SK-N-SH (cell line): ENCODE measurements around the gene MYO1D. TPM values are rescaled to one million over a fixed set of nuclear protein-coding genes. Genes with fewer than 3 reads are reported as not detected.

Experiments used
- CTCF ChIA-PET: fragments of 300-600, 350-600 bp; formaldehyde crosslinking; extraction: SDS; loops from one replicate; lab custom pipeline; 2021; lab: Yijun Ruan, JAX
- POLR2A ChIA-PET: fragments of 350-600 bp; sonication (Branson Sonifier 250); formaldehyde crosslinking; extraction: SDS; loops from one replicate; lab custom pipeline; 2020; ENCODE audit warnings: antibody characterized with exemption, inconsistent platforms; lab: Yijun Ruan, JAX
- DNase-seq: peaks from one replicate; pipeline ENCODE4 v3.0.0; 2012
- H2AFZ ChIP-seq: fragments of 200-600 bp; sonication (generic); 2 replicates; pipeline ENCODE4 v1.8.1; 2016; ENCODE audit warnings: antibody characterized with exemption, mild to moderate bottlenecking, low read depth
- H3F3A ChIP-seq: fragments of 200-600 bp; sonication (generic); replicated peaks from 2 replicates; pipeline ENCODE3; 2016; ENCODE audit warnings: antibody characterized with exemption, mild to moderate bottlenecking; ENCODE audit not compliant: insufficient read depth
- H3K27ac ChIP-seq, 2 experiments: fragments of 200-500 bp in 1 of 2; fragments of 200-600 bp in 1 of 2; sonication (Bioruptor generic) in 1 of 2; sonication (generic), shearing (Covaris generic) in 1 of 2; 2 replicates each; pipeline versions ENCODE4 v1.5.1 to v1.6.1; 2014 to 2016; ENCODE audit warnings: low read depth in 2 of 2, inconsistent platforms in 1 of 2, low read length in 1 of 2, mild to moderate bottlenecking in 1 of 2, mixed read lengths in 1 of 2
- H3K27me3 ChIP-seq: fragments of 200-600 bp; sonication (generic), shearing (Covaris generic); 2 replicates; pipeline ENCODE4 v1.6.1; 2016; ENCODE audit warnings: mixed run types; ENCODE audit not compliant: insufficient read depth
- H3K36me3 ChIP-seq, 2 experiments: fragments of 200-500 bp in 1 of 2; fragments of 200-600 bp in 1 of 2; sonication (Bioruptor generic) in 1 of 2; sonication (generic) in 1 of 2; replicated peaks in 1 of 2; 2 replicates each; pipeline versions ENCODE3 to v1.5.1; 2014 to 2016; ENCODE audit warnings: low read length in 1 of 2, mild to moderate bottlenecking in 1 of 2; ENCODE audit not compliant: insufficient read depth in 2 of 2, control insufficient read depth in 1 of 2
- H3K4me1 ChIP-seq, 2 experiments: fragments of 200-500 bp in 1 of 2; fragments of 200-600 bp in 1 of 2; sonication (Bioruptor generic) in 1 of 2; sonication (generic), shearing (Covaris generic) in 1 of 2; 2 replicates each; pipeline versions ENCODE4 v1.5.1 to v1.6.1; 2014 to 2016; ENCODE audit warnings: low read depth in 1 of 2, low read length in 1 of 2, mixed run types in 1 of 2; ENCODE audit not compliant: insufficient read depth in 2 of 2, control insufficient read depth in 1 of 2
- H3K4me2 ChIP-seq: fragments of 200-600 bp; sonication (generic), shearing (Covaris generic); 2 replicates; pipeline ENCODE4 v1.6.1; 2017; ENCODE audit warnings: mixed run types
- H3K4me3 ChIP-seq, 2 experiments: fragments of 200-500 bp in 1 of 2; fragments of 200-600 bp in 1 of 2; sonication (Bioruptor generic) in 1 of 2; sonication (generic), shearing (Covaris generic) in 1 of 2; 2 replicates each; pipeline versions ENCODE4 v1.5.1 to v1.8.1; 2014 to 2016; ENCODE audit warnings: low read depth in 2 of 2, inconsistent platforms in 1 of 2, low read length in 1 of 2, mild to moderate bottlenecking in 1 of 2, mixed read lengths in 1 of 2, moderate library complexity in 1 of 2
- H3K79me2 ChIP-seq: fragments of 200-600 bp; sonication (generic); 2 replicates; pipeline ENCODE4 v1.8.1; 2017; ENCODE audit warnings: mild to moderate bottlenecking; ENCODE audit not compliant: insufficient read depth
- H3K9ac ChIP-seq: fragments of 200-600 bp; sonication (generic); 2 replicates; pipeline ENCODE4 v1.6.1; 2017; ENCODE audit warnings: mixed run types
- H3K9me2 ChIP-seq: fragments of 200-600 bp; sonication (generic); 2 replicates; pipeline ENCODE4 v1.6.1; 2017; ENCODE audit warnings: mixed run types
- H3K9me3 ChIP-seq: fragments of 200-600 bp; sonication (generic); 2 replicates; pipeline ENCODE4 v1.6.1; 2017; ENCODE audit warnings: mixed run types, mild to moderate bottlenecking, moderate library complexity
- H4K20me1 ChIP-seq: fragments of 200-600 bp; sonication (generic); 2 replicates; pipeline ENCODE4 v1.6.1; 2017; ENCODE audit warnings: mild to moderate bottlenecking, mixed run types; ENCODE audit not compliant: insufficient read depth
- EP300 ChIP-seq, 2 experiments: IDR thresholded peaks; 2 replicates each; pipeline versions ENCODE4 v1.4.0 to v1.6.1; 2012; ENCODE audit warnings: borderline replicate concordance in 1 of 2, low read depth in 1 of 2, low read length in 1 of 2
- FOSL2 ChIP-seq: IDR thresholded peaks from 2 replicates; pipeline ENCODE4 v1.4.0; 2012; ENCODE audit warnings: low read depth, mild to moderate bottlenecking, moderate library complexity, borderline replicate concordance
- FOXJ3 ChIP-seq: sonication (generic); formaldehyde crosslinking; IDR thresholded peaks from 2 replicates; pipeline ENCODE4 v1.5.1; 2020; ENCODE audit warnings: mild to moderate bottlenecking, missing genetic modification reagents
- FOXM1 ChIP-seq: IDR thresholded peaks from 2 replicates; pipeline ENCODE4 v1.4.0; 2012; ENCODE audit warnings: low read depth, mild to moderate bottlenecking
- GATA2 ChIP-seq: sonication (generic); formaldehyde crosslinking; IDR thresholded peaks from 2 replicates; pipeline ENCODE4 v1.5.0; 2020; ENCODE audit warnings: mild to moderate bottlenecking, missing genetic modification reagents
- JUND ChIP-seq: IDR thresholded peaks from 2 replicates; pipeline ENCODE4 v1.4.0; 2012
- MEF2A ChIP-seq: IDR thresholded peaks from 2 replicates; pipeline ENCODE4 v1.4.0; 2012; ENCODE audit warnings: low read depth, borderline replicate concordance
- MXI1 ChIP-seq: IDR thresholded peaks from 2 replicates; pipeline ENCODE4 v1.6.1; 2012; ENCODE audit warnings: mild to moderate bottlenecking, low read depth, low read length, improper control_type of control experiment
- NRF1 ChIP-seq: IDR thresholded peaks from 2 replicates; pipeline ENCODE4 v1.6.1; 2012; ENCODE audit warnings: low read depth, mild to moderate bottlenecking, low read length
- SMC3 ChIP-seq: IDR thresholded peaks from 2 replicates; pipeline ENCODE4 v1.6.1; 2012; ENCODE audit warnings: low read depth, low read length, improper control_type of control experiment
- TAF1 ChIP-seq: IDR thresholded peaks from 2 replicates; pipeline ENCODE4 v1.6.1; 2012; ENCODE audit warnings: low read depth, mild to moderate bottlenecking, low read length, moderate library complexity, borderline replicate concordance
- TEAD4 ChIP-seq: IDR thresholded peaks from 2 replicates; pipeline ENCODE4 v1.4.0; 2012; ENCODE audit warnings: mild to moderate bottlenecking, borderline replicate concordance; ENCODE audit not compliant: insufficient read depth
- YY1 ChIP-seq: IDR thresholded peaks from 2 replicates; pipeline ENCODE4 v1.4.0; 2012; ENCODE audit warnings: low read depth, mild to moderate bottlenecking
- WGBS: methylation state at CpG from one replicate; pipeline ENCODE4 v1.1.6; 2017; ENCODE audit warnings: low lambda C conversion rate; 5-methylcytosine and 5-hydroxymethylcytosine counted together
- polyA plus RNA-seq, 3 experiments: library from polyadenylated mRNA; depleted of rRNA; stranded (reverse); fragments of >200 nt; gene quantifications; 2 replicates each; pipeline ENCODE4 v1.2.3, GENCODE V29; 2012
- TF ChIP-seq, protein P1 (sequence below): IDR thresholded peaks from 2 replicates; pipeline ENCODE4 v1.4.0; 2012; ENCODE audit warnings: low read depth
- TF ChIP-seq, protein P2 (sequence below): IDR thresholded peaks from 2 replicates; pipeline ENCODE4 v1.4.0; 2012; ENCODE audit warnings: low read depth, borderline replicate concordance
- TF ChIP-seq, protein P3 (sequence below): fragments of 200-600 bp; sonication (generic); IDR thresholded peaks from 2 replicates; pipeline ENCODE4 v1.6.1; 2017; ENCODE audit warnings: antibody characterized with exemption, mild to moderate bottlenecking, moderate library complexity

The MYO1D gene
- polyA plus RNA-seq, 1 of the 3 experiments (the other 2 are of a cell fraction): 20.4 TPM

DNA sequence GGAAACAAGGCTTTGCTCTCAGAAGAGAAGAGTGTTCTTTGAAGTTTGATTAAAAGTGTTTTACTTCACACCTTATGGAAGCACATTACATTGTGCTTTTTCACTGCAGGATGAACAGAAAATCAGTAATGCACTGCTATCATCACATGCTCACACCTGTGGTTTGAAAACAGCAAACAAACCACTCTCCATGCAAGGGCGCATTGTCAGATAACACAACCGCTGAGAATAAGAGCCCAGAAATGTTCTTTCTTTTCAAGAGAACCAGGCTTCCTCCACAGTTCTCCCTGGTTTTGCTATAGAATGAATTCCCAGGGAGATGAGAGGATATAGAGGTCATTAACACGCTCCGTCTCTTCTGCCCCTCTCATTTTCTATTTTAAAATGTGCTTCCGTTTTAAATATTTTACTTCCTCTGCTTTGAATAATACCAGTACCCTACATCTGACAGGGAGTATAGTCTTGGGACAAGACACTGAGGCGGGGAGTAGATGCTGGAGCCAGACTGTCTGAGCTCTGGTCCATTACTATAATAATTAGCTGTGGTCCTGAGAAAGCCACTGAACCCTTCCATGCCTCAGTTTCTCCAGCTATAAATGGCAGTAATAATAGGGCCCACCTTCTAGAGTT is 318.5 kb downstream of the MYO1D start:
- TF ChIP-seq, protein P1, sequence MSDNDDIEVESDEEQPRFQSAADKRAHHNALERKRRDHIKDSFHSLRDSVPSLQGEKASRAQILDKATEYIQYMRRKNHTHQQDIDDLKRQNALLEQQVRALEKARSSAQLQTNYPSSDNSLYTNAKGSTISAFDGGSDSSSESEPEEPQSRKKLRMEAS: no peak
- no peak for TF ChIP-seq EP300 (IDR thresholded peaks at IDR 0.05; ENCODE audit: borderline replicate concordance in 1 of 2, low read depth in 1 of 2, low read length in 1 of 2)
- TF ChIP-seq TAF1: no peak
- TF ChIP-seq JUND: no peak
- TF ChIP-seq FOXJ3 (CRISPR knock-in tag): no peak
- no peak for TF ChIP-seq YY1
- no peak for TF ChIP-seq FOXM1
- TF ChIP-seq, protein P2, sequence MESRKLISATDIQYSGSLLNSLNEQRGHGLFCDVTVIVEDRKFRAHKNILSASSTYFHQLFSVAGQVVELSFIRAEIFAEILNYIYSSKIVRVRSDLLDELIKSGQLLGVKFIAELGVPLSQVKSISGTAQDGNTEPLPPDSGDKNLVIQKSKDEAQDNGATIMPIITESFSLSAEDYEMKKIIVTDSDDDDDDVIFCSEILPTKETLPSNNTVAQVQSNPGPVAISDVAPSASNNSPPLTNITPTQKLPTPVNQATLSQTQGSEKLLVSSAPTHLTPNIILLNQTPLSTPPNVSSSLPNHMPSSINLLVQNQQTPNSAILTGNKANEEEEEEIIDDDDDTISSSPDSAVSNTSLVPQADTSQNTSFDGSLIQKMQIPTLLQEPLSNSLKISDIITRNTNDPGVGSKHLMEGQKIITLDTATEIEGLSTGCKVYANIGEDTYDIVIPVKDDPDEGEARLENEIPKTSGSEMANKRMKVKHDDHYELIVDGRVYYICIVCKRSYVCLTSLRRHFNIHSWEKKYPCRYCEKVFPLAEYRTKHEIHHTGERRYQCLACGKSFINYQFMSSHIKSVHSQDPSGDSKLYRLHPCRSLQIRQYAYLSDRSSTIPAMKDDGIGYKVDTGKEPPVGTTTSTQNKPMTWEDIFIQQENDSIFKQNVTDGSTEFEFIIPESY: no peak
- no peak for TF ChIP-seq SMC3
- TF ChIP-seq MXI1: no peak
- no peak for TF ChIP-seq NRF1
- no peak for DNase-seq
- Histone ChIP-seq H3K79me2 (no peaks in the 10 kb centered on the region), H3K9me2 (no peaks in the 10 kb centered on the region), H3K9ac (no peak overlapping the region), H3K4me2 (no peak overlapping the region), H4K20me1 (no peaks in the 10 kb centered on the region), H3K9me3 (no peaks in the 10 kb centered on the region), H3K4me3 (no peak overlapping the region), H3K27me3 (no peaks in the 10 kb centered on the region), H3K27ac (no peak overlapping the region), H3K36me3 (no peaks in the 10 kb centered on the region), H3K4me1 (no peaks in the 10 kb centered on the region; a peak in 1 of 4 replicates), H3F3A (no peaks in the 10 kb centered on the region), H2AFZ (no peak overlapping the region)
- ChIA-PET CTCF (interaction anchor here (1.5 kb wide), 1 partner anchor 8 kb away, joined by 3 read pairs; no protein-coding TSS in a partner anchor), POLR2A (no interaction called here)
- WGBS: 90% methylated on average over 6 of the region's 6 CpGs

DNA sequence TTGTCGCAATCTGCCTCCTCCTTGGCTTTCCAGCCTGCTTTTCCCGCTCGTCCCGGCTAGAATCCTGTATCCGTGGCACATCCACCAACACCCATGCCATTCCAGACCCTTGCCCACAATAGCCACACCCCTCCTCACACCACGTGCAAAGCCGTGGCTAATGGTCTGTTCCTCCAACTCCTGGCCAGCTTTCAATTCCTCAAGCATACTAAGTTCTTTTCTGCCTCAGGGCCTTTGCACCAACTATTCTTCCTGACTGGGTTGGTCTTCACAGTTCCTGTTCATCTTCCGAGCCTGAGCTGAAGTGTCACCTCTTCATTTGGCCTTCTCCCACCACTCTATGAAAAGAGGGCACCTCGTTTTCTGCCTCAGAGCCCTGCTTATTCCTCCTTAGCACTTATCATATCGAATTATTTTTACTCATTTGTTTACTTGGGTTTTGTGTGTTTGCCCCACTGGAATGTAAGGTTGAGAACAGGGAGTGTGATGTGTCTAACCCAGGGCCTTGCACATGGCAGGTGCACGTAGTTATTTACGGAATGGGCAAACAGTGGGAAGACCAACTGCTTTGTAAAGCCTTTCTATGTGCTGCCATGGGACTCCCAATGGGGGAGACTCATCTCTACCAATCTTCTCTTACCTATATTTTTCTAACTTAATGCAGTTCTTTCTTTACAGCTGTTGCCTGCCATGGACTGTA is 321.2 kb downstream of the MYO1D start:
- POLR2A ChIA-PET: no interaction called here
- TF ChIP-seq TEAD4: no peak
- TF ChIP-seq YY1: no peak
- TF ChIP-seq, protein P3, sequence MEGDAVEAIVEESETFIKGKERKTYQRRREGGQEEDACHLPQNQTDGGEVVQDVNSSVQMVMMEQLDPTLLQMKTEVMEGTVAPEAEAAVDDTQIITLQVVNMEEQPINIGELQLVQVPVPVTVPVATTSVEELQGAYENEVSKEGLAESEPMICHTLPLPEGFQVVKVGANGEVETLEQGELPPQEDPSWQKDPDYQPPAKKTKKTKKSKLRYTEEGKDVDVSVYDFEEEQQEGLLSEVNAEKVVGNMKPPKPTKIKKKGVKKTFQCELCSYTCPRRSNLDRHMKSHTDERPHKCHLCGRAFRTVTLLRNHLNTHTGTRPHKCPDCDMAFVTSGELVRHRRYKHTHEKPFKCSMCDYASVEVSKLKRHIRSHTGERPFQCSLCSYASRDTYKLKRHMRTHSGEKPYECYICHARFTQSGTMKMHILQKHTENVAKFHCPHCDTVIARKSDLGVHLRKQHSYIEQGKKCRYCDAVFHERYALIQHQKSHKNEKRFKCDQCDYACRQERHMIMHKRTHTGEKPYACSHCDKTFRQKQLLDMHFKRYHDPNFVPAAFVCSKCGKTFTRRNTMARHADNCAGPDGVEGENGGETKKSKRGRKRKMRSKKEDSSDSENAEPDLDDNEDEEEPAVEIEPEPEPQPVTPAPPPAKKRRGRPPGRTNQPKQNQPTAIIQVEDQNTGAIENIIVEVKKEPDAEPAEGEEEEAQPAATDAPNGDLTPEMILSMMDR: no peak
- no peak for TF ChIP-seq TAF1
- no peak for TF ChIP-seq NRF1
- TF ChIP-seq MEF2A: no peak
- no peak for TF ChIP-seq GATA2 (CRISPR knock-in tag)
- no peak for TF ChIP-seq FOSL2
- TF ChIP-seq, protein P1: no peak
- TF ChIP-seq, all 33 proteins: peak for 0
- Histone ChIP-seq H3K27ac (no peak overlapping the region), H4K20me1 (no peaks in the 10 kb centered on the region), H3F3A (peaks cover 4% of the 10 kb centered on the region), H3K9me2 (no peaks in the 10 kb centered on the region), H3K4me1 (peaks cover 0 to 4% of the 10 kb centered on the region in 2 experiments; a peak in 2 of 4 replicates), H3K27me3 (no peaks in the 10 kb centered on the region), H3K4me3 (no peak overlapping the region), H3K9me3 (no peaks in the 10 kb centered on the region), H3K9ac (no peak overlapping the region), H2AFZ (no peak overlapping the region), H3K36me3 (no peaks in the 10 kb centered on the region), H3K4me2 (no peak overlapping the region), H3K79me2 (no peaks in the 10 kb centered on the region)
- WGBS: 90% methylated on average over 12 of the region's 12 CpGs
- CTCF ChIA-PET: no interaction called here
- no peak for DNase-seq
